H9 (cell line): ENCODE data around the gene GCC2. TPM values are rescaled to one million over a fixed set of nuclear protein-coding genes. Genes with fewer than 3 reads are reported as not detected.

Source experiments
- DNase-seq: peaks from one replicate; pipeline ENCODE4 v3.0.0-alpha.2; 2017
- H2AFZ ChIP-seq: one replicate; pipeline ENCODE4 v1.6.1; 2013; ENCODE audit warnings: mild to moderate bottlenecking, low read length, control low read depth, moderate library complexity
- H2AK5ac ChIP-seq: 2 replicates; pipeline ENCODE4 v1.6.1; 2013; ENCODE audit warnings: low read length, control low read depth, mixed read lengths; ENCODE audit not compliant: insufficient read length
- H2BK120ac ChIP-seq: one replicate; pipeline ENCODE4 v1.6.1; 2013; ENCODE audit warnings: low read depth, mild to moderate bottlenecking, low read length, control low read depth, inconsistent platforms; ENCODE audit not compliant: poor library complexity, severe bottlenecking
- H2BK12ac ChIP-seq: 2 replicates; pipeline ENCODE4 v1.6.1; 2013; ENCODE audit warnings: low read length, control low read depth, mixed read lengths, low read depth; ENCODE audit not compliant: insufficient read length
- H2BK15ac ChIP-seq: 2 replicates; pipeline ENCODE4 v1.6.1; 2013; ENCODE audit warnings: low read depth, low read length, control low read depth
- H2BK20ac ChIP-seq: one replicate; pipeline ENCODE4 v1.6.1; 2013; ENCODE audit warnings: low read depth, mild to moderate bottlenecking, low read length, control low read depth, inconsistent platforms; ENCODE audit not compliant: poor library complexity, severe bottlenecking
- H2BK5ac ChIP-seq: 2 replicates; pipeline ENCODE4 v1.6.1; 2013; ENCODE audit warnings: low read length, control low read depth, mixed read lengths; ENCODE audit not compliant: insufficient read length
- H3K14ac ChIP-seq: 2 replicates; pipeline ENCODE4 v1.6.1; 2013; ENCODE audit warnings: low read length, control low read depth; ENCODE audit not compliant: insufficient read depth
- H3K18ac ChIP-seq: 2 replicates; pipeline ENCODE4 v1.6.1; 2013; ENCODE audit warnings: low read depth, mild to moderate bottlenecking, mixed read lengths, low read length, control low read depth; ENCODE audit not compliant: insufficient read length
- H3K23ac ChIP-seq: 2 replicates; pipeline ENCODE4 v1.6.1; 2013; ENCODE audit warnings: low read length, control low read depth, mixed read lengths, low read depth; ENCODE audit not compliant: insufficient read length
- H3K23me2 ChIP-seq: 2 replicates; pipeline ENCODE4 v1.6.1; 2013; ENCODE audit warnings: low read depth, mild to moderate bottlenecking, mixed read lengths, low read length, control low read depth; ENCODE audit not compliant: insufficient read length, poor library complexity, severe bottlenecking
- H3K27ac ChIP-seq: 2 replicates; pipeline ENCODE4 v1.5.1; 2013; ENCODE audit warnings: low read length, control low read depth, mixed read lengths, low read depth; ENCODE audit not compliant: insufficient read length
- H3K27me3 ChIP-seq: 2 replicates; pipeline ENCODE4 v1.6.1; 2013; ENCODE audit warnings: low read length, control low read depth, inconsistent platforms; ENCODE audit not compliant: insufficient read depth
- H3K4ac ChIP-seq: 2 replicates; pipeline ENCODE4 v1.6.1; 2013; ENCODE audit warnings: low read depth, mild to moderate bottlenecking, control low read depth, inconsistent platforms, low read length, moderate library complexity
- H3K4me1 ChIP-seq: 2 replicates; pipeline ENCODE4 v1.6.1; 2013; ENCODE audit warnings: low read length, control low read depth, inconsistent platforms; ENCODE audit not compliant: insufficient read depth
- H3K4me2 ChIP-seq: 2 replicates; pipeline ENCODE4 v1.6.1; 2013; ENCODE audit warnings: low read length, control low read depth, mixed read lengths; ENCODE audit not compliant: insufficient read length, insufficient read depth
- H3K56ac ChIP-seq: 2 replicates; pipeline ENCODE4 v1.6.1; 2013; ENCODE audit warnings: low read depth, mild to moderate bottlenecking, mixed read lengths, low read length, control low read depth; ENCODE audit not compliant: insufficient read length
- H3K79me1 ChIP-seq: 2 replicates; pipeline ENCODE4 v1.6.1; 2013; ENCODE audit warnings: low read depth, mild to moderate bottlenecking, moderate library complexity, low read length, control low read depth, inconsistent platforms; ENCODE audit not compliant: insufficient read depth, poor library complexity, severe bottlenecking
- H3K79me2 ChIP-seq: 2 replicates; pipeline ENCODE4 v1.6.1; 2013; ENCODE audit warnings: low read length, control low read depth, inconsistent platforms; ENCODE audit not compliant: insufficient read depth
- H3K9ac ChIP-seq: 2 replicates; pipeline ENCODE4 v1.6.1; 2013; ENCODE audit warnings: low read length, control low read depth, mixed read lengths; ENCODE audit not compliant: insufficient read length; ENCODE audit errors: extremely low read depth
- H3K9me3 ChIP-seq: one replicate; pipeline ENCODE4 v1.6.1; 2013; ENCODE audit warnings: low read depth, low read length, inconsistent platforms; ENCODE audit not compliant: control insufficient read depth
- H3T11ph ChIP-seq: one replicate; pipeline ENCODE4 v1.6.1; 2013; ENCODE audit warnings: mild to moderate bottlenecking, low read length, control low read depth, inconsistent platforms
- H4K20me1 ChIP-seq: one replicate; pipeline ENCODE4 v1.6.1; 2013; ENCODE audit not compliant: control insufficient read depth, insufficient read length, insufficient read depth
- H4K5ac ChIP-seq: 2 replicates; pipeline ENCODE4 v1.6.1; 2013; ENCODE audit warnings: low read depth, mild to moderate bottlenecking, mixed read lengths, low read length, control low read depth; ENCODE audit not compliant: insufficient read length
- H4K8ac ChIP-seq: replicated peaks from 2 replicates; pipeline ENCODE4 v1.6.1; 2013; ENCODE audit warnings: low read length, control low read depth, mixed read lengths, low read depth; ENCODE audit not compliant: insufficient read length
- H4K91ac ChIP-seq: 2 replicates; pipeline ENCODE4 v1.6.1; 2013; ENCODE audit warnings: low read depth, mild to moderate bottlenecking, moderate library complexity, mixed read lengths, low read length, control low read depth; ENCODE audit not compliant: insufficient read length
- H3K27ac Mint-ChIP-seq, 3 experiments: 2 replicates in 2 of 3; 3 replicates in 1 of 3; pipeline ENCODE4 v1.8.0; 2020 to 2021; ENCODE audit warnings: mixed read lengths in 3 of 3, mild to moderate bottlenecking in 1 of 3, moderate library complexity in 1 of 3
- H3K27me3 Mint-ChIP-seq: 2 replicates; pipeline ENCODE4 v1.8.0; 2021; ENCODE audit warnings: low read depth, mild to moderate bottlenecking, moderate library complexity, mixed read lengths
- H3K36me3 Mint-ChIP-seq, 3 experiments: 2 replicates in 2 of 3; 3 replicates in 1 of 3; pipeline ENCODE4 v1.8.0; 2020 to 2021; ENCODE audit warnings: low read depth in 3 of 3, mixed read lengths in 3 of 3; ENCODE audit not compliant: insufficient read depth in 1 of 3
- H3K4me1 Mint-ChIP-seq, 2 experiments: 2 replicates each; pipeline ENCODE4 v1.8.0; 2020; ENCODE audit warnings: mixed read lengths in 2 of 2
- H3K4me3 Mint-ChIP-seq, 2 experiments: 2 replicates in 1 of 2; 3 replicates in 1 of 2; pipeline ENCODE4 v1.8.0; 2020 to 2021; ENCODE audit warnings: mild to moderate bottlenecking in 2 of 2, mixed read lengths in 2 of 2, moderate library complexity in 1 of 2
- H3K9me3 Mint-ChIP-seq, 2 experiments: 2 replicates in 1 of 2; 3 replicates in 1 of 2; pipeline ENCODE4 v1.8.0; 2020; ENCODE audit warnings: mild to moderate bottlenecking in 2 of 2, mixed read lengths in 2 of 2, moderate library complexity in 1 of 2
- WGBS: extraction: QIAGEN DNeasy Blood & Tissue Kit; methylation state at CpG from one replicate; pipeline ENCODE4 v1.1.7; 2013; ENCODE audit warnings: missing lambda C conversion rate, low lambda C conversion rate, mixed read lengths; ENCODE audit not compliant: insufficient read length; ENCODE audit errors: extremely low coverage; 5-methylcytosine and 5-hydroxymethylcytosine counted together
- total RNA-seq: library from RNA; stranded (reverse); gene quantifications from 2 replicates; pipeline ENCODE4 v1.2.1, GENCODE V29; 2021
- TF ChIP-seq, protein P1 (sequence below): fragments of 200-600 bp; sonication (generic); conservative IDR thresholded peaks from 3 replicates; pipeline ENCODE4 v1.8.0; 2021; ENCODE audit warnings: antibody characterized with exemption, mild to moderate bottlenecking

Gene GCC2
- total RNA-seq, 1 experiment from 2014 or later, result 53.3 TPM

DNA sequence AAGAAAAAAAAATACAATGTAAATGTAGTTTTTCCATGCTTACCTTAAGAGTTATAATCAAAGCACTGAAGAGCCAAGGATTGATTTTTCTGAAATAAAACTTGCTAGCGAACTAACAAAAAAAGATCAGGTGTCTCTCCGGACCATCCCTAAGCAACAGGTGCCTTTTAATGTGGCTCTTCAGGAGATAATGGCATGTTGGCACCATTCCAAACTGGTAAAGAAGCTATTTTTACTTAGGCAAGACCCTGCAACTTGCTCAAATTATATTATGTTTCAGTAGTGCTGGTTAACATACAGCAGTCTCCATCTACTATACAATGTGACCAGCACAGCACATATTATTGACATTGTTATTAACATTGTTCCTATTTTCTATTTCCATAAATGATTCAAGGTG is 2.3 kb upstream of the GCC2 start:
- H2BK120ac ChIP-seq, result no peak overlapping the region
- H3K9me3 Mint-ChIP-seq, result no peaks in the 10 kb centered on the region
- no peak overlapping the region for H3K27ac ChIP-seq
- no peaks in the 10 kb centered on the region for H3K23me2 ChIP-seq
- no peak overlapping the region for H2AFZ ChIP-seq
- H3K4me1 ChIP-seq, result peaks cover 2% of the 10 kb centered on the region; the same call in 1 of the 2 replicates
- H2BK12ac ChIP-seq, result no peak overlapping the region
- no peak overlapping the region for H2AK5ac ChIP-seq
- H3K14ac ChIP-seq, result no peak overlapping the region
- no peaks in the 10 kb centered on the region for H4K20me1 ChIP-seq
- H3K9ac ChIP-seq, result no peak overlapping the region
- no peak overlapping the region for H3K56ac ChIP-seq
- no peak overlapping the region for H3T11ph ChIP-seq
- H3K79me1 ChIP-seq, result no peaks in the 10 kb centered on the region
- WGBS, result no CpG with 5 or more reads among the region's 2 CpGs
- H4K8ac ChIP-seq, result no peak overlapping the region
- no peak overlapping the region for H3K4ac ChIP-seq
- H4K5ac ChIP-seq, result no peak overlapping the region
- H3K4me3 Mint-ChIP-seq, result no peak overlapping the region
- TF ChIP-seq, protein P1, sequence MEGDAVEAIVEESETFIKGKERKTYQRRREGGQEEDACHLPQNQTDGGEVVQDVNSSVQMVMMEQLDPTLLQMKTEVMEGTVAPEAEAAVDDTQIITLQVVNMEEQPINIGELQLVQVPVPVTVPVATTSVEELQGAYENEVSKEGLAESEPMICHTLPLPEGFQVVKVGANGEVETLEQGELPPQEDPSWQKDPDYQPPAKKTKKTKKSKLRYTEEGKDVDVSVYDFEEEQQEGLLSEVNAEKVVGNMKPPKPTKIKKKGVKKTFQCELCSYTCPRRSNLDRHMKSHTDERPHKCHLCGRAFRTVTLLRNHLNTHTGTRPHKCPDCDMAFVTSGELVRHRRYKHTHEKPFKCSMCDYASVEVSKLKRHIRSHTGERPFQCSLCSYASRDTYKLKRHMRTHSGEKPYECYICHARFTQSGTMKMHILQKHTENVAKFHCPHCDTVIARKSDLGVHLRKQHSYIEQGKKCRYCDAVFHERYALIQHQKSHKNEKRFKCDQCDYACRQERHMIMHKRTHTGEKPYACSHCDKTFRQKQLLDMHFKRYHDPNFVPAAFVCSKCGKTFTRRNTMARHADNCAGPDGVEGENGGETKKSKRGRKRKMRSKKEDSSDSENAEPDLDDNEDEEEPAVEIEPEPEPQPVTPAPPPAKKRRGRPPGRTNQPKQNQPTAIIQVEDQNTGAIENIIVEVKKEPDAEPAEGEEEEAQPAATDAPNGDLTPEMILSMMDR, result no peak
- H3K23ac ChIP-seq, result no peak overlapping the region
- no peak for DNase-seq
- peaks cover 0 to 13% (median 12%) of the 10 kb centered on the region in 3 experiments; a peak in 4 of 7 replicates for H3K36me3 Mint-ChIP-seq
- peaks cover 29% of the 10 kb centered on the region in 2 experiments for H3K4me1 Mint-ChIP-seq
- H3K27ac Mint-ChIP-seq, result no peak overlapping the region
- H2BK5ac ChIP-seq, result no peak overlapping the region
- no peaks in the 10 kb centered on the region for H3K27me3 Mint-ChIP-seq
- no peak overlapping the region for H2BK15ac ChIP-seq
- no peak overlapping the region for H4K91ac ChIP-seq
- H2BK20ac ChIP-seq, result no peak overlapping the region
- no peaks in the 10 kb centered on the region; the same call in 1 of the 2 replicates for H3K79me2 ChIP-seq
- H3K9me3 ChIP-seq, result no peaks in the 10 kb centered on the region
- no peak overlapping the region for H3K4me2 ChIP-seq
- no peak overlapping the region for H3K18ac ChIP-seq
- H3K27me3 ChIP-seq, result no peaks in the 10 kb centered on the region
